ENCODE data around the gene CNTN4.

DNA sequence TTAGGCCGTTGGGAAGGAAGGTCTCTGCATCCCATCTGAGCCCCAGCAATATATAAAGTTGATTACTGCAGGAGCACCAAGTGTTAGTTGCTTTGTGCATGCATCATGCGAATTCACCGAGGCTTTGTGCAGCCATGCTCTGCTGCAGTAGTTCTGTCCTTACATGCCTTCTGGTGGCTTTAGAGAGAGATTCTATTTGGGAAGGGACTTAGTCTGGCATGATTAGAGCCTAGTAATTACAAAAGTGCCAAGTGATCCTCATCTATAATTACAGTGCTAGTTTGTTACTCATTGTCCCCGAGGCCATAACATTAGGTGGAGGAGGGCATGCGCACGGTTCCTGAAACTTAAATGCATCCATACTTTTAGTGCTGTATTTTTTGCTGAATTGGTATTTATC lies 353.6 kb downstream of the CNTN4 start:
- TF ChIP-seq, protein P1, sequence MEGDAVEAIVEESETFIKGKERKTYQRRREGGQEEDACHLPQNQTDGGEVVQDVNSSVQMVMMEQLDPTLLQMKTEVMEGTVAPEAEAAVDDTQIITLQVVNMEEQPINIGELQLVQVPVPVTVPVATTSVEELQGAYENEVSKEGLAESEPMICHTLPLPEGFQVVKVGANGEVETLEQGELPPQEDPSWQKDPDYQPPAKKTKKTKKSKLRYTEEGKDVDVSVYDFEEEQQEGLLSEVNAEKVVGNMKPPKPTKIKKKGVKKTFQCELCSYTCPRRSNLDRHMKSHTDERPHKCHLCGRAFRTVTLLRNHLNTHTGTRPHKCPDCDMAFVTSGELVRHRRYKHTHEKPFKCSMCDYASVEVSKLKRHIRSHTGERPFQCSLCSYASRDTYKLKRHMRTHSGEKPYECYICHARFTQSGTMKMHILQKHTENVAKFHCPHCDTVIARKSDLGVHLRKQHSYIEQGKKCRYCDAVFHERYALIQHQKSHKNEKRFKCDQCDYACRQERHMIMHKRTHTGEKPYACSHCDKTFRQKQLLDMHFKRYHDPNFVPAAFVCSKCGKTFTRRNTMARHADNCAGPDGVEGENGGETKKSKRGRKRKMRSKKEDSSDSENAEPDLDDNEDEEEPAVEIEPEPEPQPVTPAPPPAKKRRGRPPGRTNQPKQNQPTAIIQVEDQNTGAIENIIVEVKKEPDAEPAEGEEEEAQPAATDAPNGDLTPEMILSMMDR (IDR thresholded peaks at IDR 0.05; ENCODE audit: insufficient read depth, low read depth, low read length), result no peak
- no peak for TF ChIP-seq EZH2 (IDR thresholded peaks at IDR 0.05; ENCODE audit: insufficient read depth, low read length)
